Measurements from ENCODE around the gene FBXW4. TPM values are rescaled to one million over a fixed set of nuclear protein-coding genes. Genes with fewer than 3 reads are reported as not detected.

FBXW4 gene
- total RNA-seq, 1 experiment from 2014 or later: 38.2 TPM

- POLR2A ChIA-PET (ENCODE audit: unreplicated experiment): no interaction called here
- Histone ChIP-seq H3K4me2 (no peak overlapping the region), H3K9me3 (ENCODE audit: insufficient read depth, low read depth) (no peaks in the 10 kb centered on the region), H3K4me3 (no peak overlapping the region), H4K20me1 (ENCODE audit: insufficient read depth) (no peaks in the 10 kb centered on the region), H2AFZ (no peak overlapping the region), H3K4me1 (replicated peaks; ENCODE audit: insufficient read depth) (no peaks in the 10 kb centered on the region), H3K27ac (no peak overlapping the region), H3K9me2 (ENCODE audit: insufficient read depth) (no peaks in the 10 kb centered on the region), H3K27me3 (ENCODE audit: insufficient read depth, low read depth) (no peaks in the 10 kb centered on the region), H3K36me3 (ENCODE audit: low read depth) (no peaks in the 10 kb centered on the region), H3K79me2 (ENCODE audit: low read depth) (no peaks in the 10 kb centered on the region), H3F3A (ENCODE audit: insufficient read depth, low read depth) (no peaks in the 10 kb centered on the region)
- DNase-seq: no peak
- CTCF ChIA-PET: no interaction called here
- no TSS peak for BruUV-seq (replicated peaks)
- intact Hi-C loops (cut with micrococcal nuclease; ENCODE audit: unreplicated experiment): no loop called here
- TF ChIP-seq EZH2 (IDR thresholded peaks at IDR 0.05; ENCODE audit: low read depth): no peak
Measured at GRCh38 chr10:101615525-101616116, 79.3 kb downstream of the FBXW4 start.

- intact Hi-C loops (cut with micrococcal nuclease; ENCODE audit: unreplicated experiment): no loop called here
- no peaks in the 10 kb centered on the region for H3K9me2 ChIP-seq (ENCODE audit: insufficient read depth)
- no peak overlapping the region for H3K4me3 ChIP-seq
- H3K4me1 ChIP-seq (replicated peaks; ENCODE audit: insufficient read depth): no peaks in the 10 kb centered on the region
- H3K9me3 ChIP-seq (ENCODE audit: insufficient read depth, low read depth): no peaks in the 10 kb centered on the region
- H3K27me3 ChIP-seq (ENCODE audit: insufficient read depth, low read depth): no peaks in the 10 kb centered on the region
- no peaks in the 10 kb centered on the region for H4K20me1 ChIP-seq (ENCODE audit: insufficient read depth)
- no peak for DNase-seq
- no peaks in the 10 kb centered on the region for H3K36me3 ChIP-seq (ENCODE audit: low read depth)
- ChIA-PET CTCF (interaction anchor here (0.6 kb wide), 1 partner anchor 325 kb away, joined by 3 read pairs; no protein-coding TSS in a partner anchor), POLR2A (ENCODE audit: unreplicated experiment) (no interaction called here)
- H3K79me2 ChIP-seq (ENCODE audit: low read depth): no peaks in the 10 kb centered on the region
- TF ChIP-seq CTCF (conservative IDR thresholded peaks at IDR 0.05) (no peak), EZH2 (IDR thresholded peaks at IDR 0.05; ENCODE audit: low read depth) (no peak)
- H2AFZ ChIP-seq: no peak overlapping the region
- no peaks in the 10 kb centered on the region for H3F3A ChIP-seq (ENCODE audit: insufficient read depth, low read depth)
- no peak overlapping the region for H3K27ac ChIP-seq
- no TSS peak for BruUV-seq (replicated peaks)
- no peak overlapping the region for H3K4me2 ChIP-seq
Measured at GRCh38 chr10:101614663-101615524, 80.1 kb downstream of the FBXW4 start.

DNA sequence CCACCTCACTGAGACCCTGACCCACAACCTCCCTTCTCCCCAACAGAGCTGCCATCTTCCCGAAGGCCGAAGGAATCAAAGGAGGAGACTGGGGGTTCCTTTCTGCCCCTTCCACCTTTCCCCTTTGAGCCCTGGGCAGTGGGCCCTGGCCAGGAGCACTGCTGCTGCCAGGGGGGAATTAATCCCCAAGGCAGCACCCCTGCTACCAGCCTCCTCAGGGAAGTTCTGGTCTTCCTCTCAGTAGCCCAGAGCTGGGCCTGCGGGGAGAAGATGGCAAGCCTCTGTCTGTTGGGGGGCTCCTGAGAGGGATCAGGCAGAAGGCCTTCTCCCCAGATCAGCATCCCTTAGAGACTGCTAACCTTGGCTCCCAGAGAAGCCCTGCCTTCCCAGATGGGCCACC, 81.3 kb downstream of the FBXW4 start:
- ChIA-PET POLR2A (ENCODE audit: unreplicated experiment) (no interaction called here), CTCF (no interaction called here)
- intact Hi-C loops (cut with micrococcal nuclease; ENCODE audit: unreplicated experiment): no loop called here
- H3K79me2 ChIP-seq (ENCODE audit: low read depth): no peaks in the 10 kb centered on the region
- no TSS peak for BruUV-seq (replicated peaks)
- H3K9me3 ChIP-seq (ENCODE audit: insufficient read depth, low read depth): no peaks in the 10 kb centered on the region
- H3K27ac ChIP-seq: no peak overlapping the region
- H3K27me3 ChIP-seq (ENCODE audit: insufficient read depth, low read depth): no peaks in the 10 kb centered on the region
- H3F3A ChIP-seq (ENCODE audit: insufficient read depth, low read depth): no peaks in the 10 kb centered on the region
- no peak overlapping the region for H3K4me3 ChIP-seq
- H3K4me2 ChIP-seq: no peak overlapping the region
- no peaks in the 10 kb centered on the region for H3K4me1 ChIP-seq (replicated peaks; ENCODE audit: insufficient read depth)
- H3K9me2 ChIP-seq (ENCODE audit: insufficient read depth): no peaks in the 10 kb centered on the region
- H3K36me3 ChIP-seq (ENCODE audit: low read depth): no peaks in the 10 kb centered on the region
- no peak for DNase-seq
- H4K20me1 ChIP-seq (ENCODE audit: insufficient read depth): no peaks in the 10 kb centered on the region
- no peak for TF ChIP-seq EZH2 (IDR thresholded peaks at IDR 0.05; ENCODE audit: low read depth)
- TF ChIP-seq CTCF (conservative IDR thresholded peaks at IDR 0.05): no peak
- H2AFZ ChIP-seq: no peak overlapping the region
